ENCODE results near the gene SYDE2. TPM values are rescaled to one million over a fixed set of nuclear protein-coding genes. Genes with fewer than 3 reads are reported as not detected.

Gene SYDE2
- 25.1 TPM for total RNA-seq

DNA sequence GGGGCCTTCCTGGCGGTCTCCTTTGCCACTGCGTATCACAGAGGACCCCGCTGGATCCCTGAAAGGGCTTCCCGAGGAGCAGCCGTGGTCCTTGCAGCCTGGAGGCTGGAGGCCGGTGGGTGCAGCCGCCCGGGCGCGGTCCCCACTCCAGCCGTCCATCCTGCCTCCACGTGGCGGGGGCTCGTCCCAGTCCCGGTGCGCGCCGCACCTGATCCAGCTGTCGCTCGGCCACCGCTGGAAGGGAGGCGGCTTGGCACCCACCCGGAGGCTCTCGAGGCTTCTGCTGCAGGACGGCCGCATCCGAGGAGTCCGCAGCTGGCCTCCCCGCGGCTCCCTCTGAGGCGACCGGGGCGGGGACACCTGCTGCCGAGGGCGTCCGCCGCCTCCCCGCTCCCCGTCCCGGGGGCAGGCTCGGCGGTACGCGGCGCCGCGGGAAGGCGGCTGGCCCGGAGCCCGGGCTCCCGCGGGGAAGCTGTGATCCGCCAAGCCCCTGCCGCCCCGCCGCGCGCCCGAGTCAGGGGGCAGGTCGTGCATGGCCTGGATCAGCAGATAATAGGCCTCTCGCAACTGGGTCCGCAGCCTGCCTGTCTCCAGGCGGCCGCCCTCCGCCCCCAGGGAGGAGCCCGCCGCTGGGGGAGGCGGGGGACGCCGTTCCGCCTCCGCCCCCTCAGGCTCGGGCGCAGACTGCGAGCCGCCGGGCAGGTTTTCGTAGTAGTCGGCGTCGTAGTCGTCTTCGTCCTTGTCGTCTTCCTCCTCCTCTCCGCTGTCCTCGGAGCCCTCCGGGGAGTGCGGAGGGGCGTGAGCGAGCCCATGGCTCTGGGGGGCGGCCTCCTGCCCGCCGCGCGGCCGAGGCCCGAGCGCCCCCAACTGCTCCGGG, at the start of gene SYDE2:
TSS of gene SYDE2 (minus strand) at position 554 of the 877 bp plus-strand sequence. CDS start at position 534, 20 bp downstream.

Other genes with a start within 250 kb of the SYDE2 start
- gene MCOLN2, start 203.9 kb downstream of the SYDE2 start, total RNA-seq, result 0.71 TPM
- gene MCOLN3, start 152.5 kb downstream of the SYDE2 start, total RNA-seq, result 3.0 TPM
- 25.8 TPM for gene C1orf52, start 58.6 kb upstream of the SYDE2 start, total RNA-seq
- 20.4 TPM for gene BCL10, start 75.6 kb upstream of the SYDE2 start, total RNA-seq

All from camera-type eye (tissue), 1 donor.